OCI-LY7 (cell line): ENCODE measurements around the gene PLCXD3. TPM values are rescaled to one million over a fixed set of nuclear protein-coding genes. Genes with fewer than 3 reads are reported as not detected.

Source experiments
- BruUV-seq: library from RNA; stranded (reverse); fragments of 400-500 nt; replicated peaks from 2 replicates; lab custom pipeline; 2021; lab: Mats Ljungman, UMichigan
- CTCF ChIA-PET: fragments of 300-600 bp; sonication (Branson Sonifier 250); formaldehyde crosslinking; loops from one replicate; lab custom pipeline; 2022; ENCODE audit warnings: antibody characterized with exemption; ENCODE audit not compliant: unreplicated experiment; lab: Charles Lee
- POLR2A ChIA-PET: fragments of 300-600 bp; sonication (Branson Sonifier 250); formaldehyde crosslinking; loops from one replicate; lab custom pipeline; 2022; ENCODE audit warnings: antibody characterized with exemption; lab: Charles Lee
- DNase-seq: peaks from one replicate; pipeline ENCODE4 v3.0.0-alpha.2; 2015; ENCODE audit warnings: low spot score
- H2AFZ ChIP-seq: fragments of 200-600 bp; sonication (generic), shearing (Covaris generic); 2 replicates; pipeline ENCODE4 v1.6.1; 2014; ENCODE audit warnings: mild to moderate bottlenecking, antibody characterized with exemption, low read length, moderate library complexity
- H3K27ac ChIP-seq: fragments of 200-600 bp; sonication (generic); 2 replicates; pipeline ENCODE4 v1.5.1; 2014; ENCODE audit warnings: mixed run types, low read depth, mild to moderate bottlenecking, moderate library complexity, low read length, inconsistent platforms; ENCODE audit not compliant: poor library complexity, severe bottlenecking
- H3K36me3 ChIP-seq: fragments of 200-600 bp; sonication (generic); 2 replicates; pipeline ENCODE4 v1.6.1; 2014; ENCODE audit warnings: mild to moderate bottlenecking, antibody characterized with exemption, low read length, moderate library complexity, mixed read lengths; ENCODE audit not compliant: insufficient read depth
- H3K4me1 ChIP-seq: fragments of 200-600 bp; sonication (generic); 2 replicates; pipeline ENCODE4 v1.5.1; 2014; ENCODE audit warnings: mild to moderate bottlenecking, low read length; ENCODE audit not compliant: insufficient read depth, poor library complexity, severe bottlenecking
- H3K4me2 ChIP-seq: fragments of 200-600 bp; sonication (generic); 2 replicates; pipeline ENCODE4 v1.6.1; 2014; ENCODE audit warnings: mild to moderate bottlenecking, low read length
- H3K4me3 ChIP-seq: fragments of 200-600 bp; sonication (generic); 2 replicates; pipeline ENCODE4 v1.5.1; 2014; ENCODE audit warnings: mild to moderate bottlenecking, low read depth, low read length; ENCODE audit not compliant: poor library complexity, severe bottlenecking
- H3K79me2 ChIP-seq: fragments of 200-600 bp; sonication (generic); 2 replicates; pipeline ENCODE4 v1.6.1; 2016; ENCODE audit warnings: low read depth, mild to moderate bottlenecking, low read length, moderate library complexity, mixed read lengths; ENCODE audit not compliant: insufficient read depth
- H3K9me2 ChIP-seq: fragments of 200-600 bp; sonication (generic); 2 replicates; pipeline ENCODE4 v1.6.1; 2016; ENCODE audit warnings: mild to moderate bottlenecking, low read length, mixed read lengths; ENCODE audit not compliant: insufficient read depth
- H3K9me3 ChIP-seq: fragments of 200-600 bp; sonication (generic); 2 replicates; pipeline ENCODE4 v1.6.1; 2014; ENCODE audit warnings: mild to moderate bottlenecking, mixed run types, low read length, mixed read lengths
- H4K20me1 ChIP-seq: fragments of 200-600 bp; sonication (generic); 2 replicates; pipeline ENCODE4 v1.6.1; 2014; ENCODE audit warnings: mild to moderate bottlenecking, antibody characterized with exemption, low read length, moderate library complexity, mixed read lengths; ENCODE audit not compliant: insufficient read depth
- EZH2phosphoT487 ChIP-seq: fragments of 200-600 bp; sonication (generic); IDR thresholded peaks from 2 replicates; pipeline ENCODE4 v1.6.1; 2018; ENCODE audit warnings: low read depth, borderline replicate concordance, mild to moderate bottlenecking, mixed run types, antibody characterized with exemption, low read length, moderate library complexity, mixed read lengths
- intact Hi-C: fragments of 100-400 bp; cut with micrococcal nuclease; formaldehyde crosslinking; loops from one replicate; pipeline ENCODE4 v1.10.0; 2022; ENCODE audit not compliant: unreplicated experiment
- total RNA-seq, 2 experiments: library from RNA; depleted of rRNA in 1 of 2; stranded (reverse); fragments of >200 nt in 1 of 2; shearing (Covaris generic) in 1 of 2; gene quantifications; 2 replicates each; pipeline ENCODE4 v1.2.3, GENCODE V29; 2014 to 2022
- TF ChIP-seq, protein P1 (sequence below): fragments of 200-600 bp; sonication (generic); conservative IDR thresholded peaks from 2 replicates; pipeline ENCODE4 v1.5.1; 2014; ENCODE audit warnings: mild to moderate bottlenecking, antibody characterized with exemption, low read length, moderate library complexity, mixed read lengths

PLCXD3 gene
- total RNA-seq, 2 experiments from 2014 or later, result not detected

DNA sequence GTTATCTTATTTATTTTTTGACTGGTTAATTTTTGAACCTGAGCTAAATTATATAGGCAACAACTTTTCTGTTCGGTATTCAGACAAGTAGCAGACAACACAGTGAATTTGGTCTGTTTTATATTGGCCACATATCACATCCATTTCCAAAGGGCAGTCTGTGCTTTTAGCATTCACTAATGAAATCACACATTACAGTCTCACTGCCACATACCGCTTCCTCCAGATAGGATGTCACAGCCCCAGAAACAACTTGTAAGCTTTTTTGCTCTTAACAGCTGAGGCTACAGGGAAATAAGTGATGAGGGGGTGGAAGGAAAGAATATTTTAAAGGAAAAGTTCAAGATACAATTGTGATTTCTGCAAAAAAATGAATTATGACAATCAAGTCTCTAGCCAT, 140.6 kb downstream of the PLCXD3 start:
- H3K9me3 ChIP-seq, result no peaks in the 10 kb centered on the region
- intact Hi-C loops, result no loop called here
- H3K4me2 ChIP-seq, result no peak overlapping the region
- no peak overlapping the region for H3K27ac ChIP-seq
- H2AFZ ChIP-seq, result no peak overlapping the region
- H3K9me2 ChIP-seq, result no peaks in the 10 kb centered on the region
- H3K4me3 ChIP-seq, result no peak overlapping the region
- no peak for DNase-seq
- TF ChIP-seq, protein P1, sequence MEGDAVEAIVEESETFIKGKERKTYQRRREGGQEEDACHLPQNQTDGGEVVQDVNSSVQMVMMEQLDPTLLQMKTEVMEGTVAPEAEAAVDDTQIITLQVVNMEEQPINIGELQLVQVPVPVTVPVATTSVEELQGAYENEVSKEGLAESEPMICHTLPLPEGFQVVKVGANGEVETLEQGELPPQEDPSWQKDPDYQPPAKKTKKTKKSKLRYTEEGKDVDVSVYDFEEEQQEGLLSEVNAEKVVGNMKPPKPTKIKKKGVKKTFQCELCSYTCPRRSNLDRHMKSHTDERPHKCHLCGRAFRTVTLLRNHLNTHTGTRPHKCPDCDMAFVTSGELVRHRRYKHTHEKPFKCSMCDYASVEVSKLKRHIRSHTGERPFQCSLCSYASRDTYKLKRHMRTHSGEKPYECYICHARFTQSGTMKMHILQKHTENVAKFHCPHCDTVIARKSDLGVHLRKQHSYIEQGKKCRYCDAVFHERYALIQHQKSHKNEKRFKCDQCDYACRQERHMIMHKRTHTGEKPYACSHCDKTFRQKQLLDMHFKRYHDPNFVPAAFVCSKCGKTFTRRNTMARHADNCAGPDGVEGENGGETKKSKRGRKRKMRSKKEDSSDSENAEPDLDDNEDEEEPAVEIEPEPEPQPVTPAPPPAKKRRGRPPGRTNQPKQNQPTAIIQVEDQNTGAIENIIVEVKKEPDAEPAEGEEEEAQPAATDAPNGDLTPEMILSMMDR, result no peak
- TF ChIP-seq EZH2phosphoT487, result no peak
- no peaks in the 10 kb centered on the region for H3K4me1 ChIP-seq
- H3K36me3 ChIP-seq, result no peaks in the 10 kb centered on the region
- POLR2A ChIA-PET, result no interaction called here
- no peaks in the 10 kb centered on the region for H3K79me2 ChIP-seq
- H4K20me1 ChIP-seq, result no peaks in the 10 kb centered on the region
- CTCF ChIA-PET, result no interaction called here
- no TSS peak for BruUV-seq

DNA sequence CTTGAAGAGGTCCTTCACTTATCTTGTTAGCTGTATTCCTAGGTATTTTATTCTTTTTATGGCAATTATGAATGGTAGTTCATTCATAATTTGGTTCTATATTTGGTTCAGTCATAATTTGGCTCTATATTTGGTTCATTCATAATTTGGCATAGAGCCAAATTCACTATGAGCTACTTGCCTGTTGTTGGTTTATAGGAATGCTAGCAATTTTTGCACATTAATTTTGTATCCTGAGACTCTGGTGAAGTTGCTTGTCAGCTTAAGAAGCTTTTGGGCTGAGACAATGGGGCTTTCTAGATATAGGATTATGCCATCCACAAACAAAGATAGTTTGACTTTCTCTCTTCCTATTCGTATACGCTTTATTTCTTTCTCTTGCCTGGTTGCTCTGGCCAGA, 142.2 kb downstream of the PLCXD3 start:
- no TSS peak for BruUV-seq
- ChIA-PET CTCF (no interaction called here), POLR2A (interaction anchor here (1.9 kb wide), 1 partner anchor 10 kb away, joined by 6 read pairs; no protein-coding TSS in a partner anchor)
- DNase-seq, result no peak
- no peak overlapping the region for H2AFZ ChIP-seq
- no peaks in the 10 kb centered on the region for H3K9me2 ChIP-seq
- no peak overlapping the region for H3K27ac ChIP-seq
- no peaks in the 10 kb centered on the region for H3K36me3 ChIP-seq
- no peaks in the 10 kb centered on the region for H3K9me3 ChIP-seq
- H4K20me1 ChIP-seq, result no peaks in the 10 kb centered on the region
- no peaks in the 10 kb centered on the region for H3K79me2 ChIP-seq
- no peaks in the 10 kb centered on the region for H3K4me1 ChIP-seq
- H3K4me3 ChIP-seq, result no peak overlapping the region
- intact Hi-C loops, result no loop called here
- TF ChIP-seq, protein P1, result no peak
- no peak for TF ChIP-seq EZH2phosphoT487
- no peak overlapping the region for H3K4me2 ChIP-seq

DNA sequence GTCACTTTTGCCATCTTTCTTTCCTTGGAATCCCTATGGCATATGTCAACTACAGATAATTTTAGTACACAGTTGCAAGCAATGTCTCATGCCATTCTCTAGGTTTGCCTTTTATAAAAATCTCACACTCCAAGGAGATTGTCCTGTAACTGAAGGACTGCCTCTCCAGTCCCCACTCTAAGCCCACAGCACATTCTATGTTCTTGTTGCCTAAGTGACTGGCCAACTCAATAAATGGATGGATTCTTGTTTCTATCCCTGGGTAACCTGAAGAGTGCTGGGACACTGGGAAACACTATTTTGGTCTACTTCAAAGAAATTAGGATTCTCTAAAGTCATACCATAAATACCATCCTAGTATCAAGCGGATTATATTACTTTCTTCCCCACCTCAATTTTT, 145.0 kb downstream of the PLCXD3 start:
- Histone ChIP-seq H3K4me1 (no peaks in the 10 kb centered on the region), H3K4me2 (no peak overlapping the region), H3K36me3 (no peaks in the 10 kb centered on the region), H3K79me2 (no peaks in the 10 kb centered on the region), H3K4me3 (no peak overlapping the region), H4K20me1 (no peaks in the 10 kb centered on the region), H3K9me3 (no peaks in the 10 kb centered on the region), H3K9me2 (no peaks in the 10 kb centered on the region), H3K27ac (no peak overlapping the region), H2AFZ (no peak overlapping the region)
- ChIA-PET CTCF (no interaction called here), POLR2A (interaction anchor here (0.5 to 0.6 kb wide), 2 partner anchors 97 to 1481 kb away, joined by 3 read pairs; no protein-coding TSS in a partner anchor)
- no TSS peak for BruUV-seq
- intact Hi-C loops, result no loop called here
- no peak for DNase-seq
- TF ChIP-seq, protein P1, result no peak
- no peak for TF ChIP-seq EZH2phosphoT487
